MG63 (cell line): ENCODE data around the gene GOSR1. TPM values are rescaled to one million over a fixed set of nuclear protein-coding genes. Genes with fewer than 3 reads are reported as not detected.
"Not testable (repeated sequence)": the region's sequence is repeated elsewhere in the genome, so short reads cannot be mapped to it uniquely, and the experiment has no call there.

Experiments used
- DNase-seq: peaks from one replicate; pipeline ENCODE4 v3.0.0-alpha.2; 2020
- H3K27me3 ChIP-seq: fragments of 250-450 bp; sonication (Bioruptor Pico); 2 replicates; pipeline ENCODE4 v1.5.1; 2020; ENCODE audit warnings: mild to moderate bottlenecking, moderate library complexity
- H3K36me3 ChIP-seq: fragments of 250-450 bp; sonication (Bioruptor Pico); 2 replicates; pipeline ENCODE4 v1.5.1; 2020; ENCODE audit warnings: mild to moderate bottlenecking, moderate library complexity
- H3K4me3 ChIP-seq: fragments of 250-450 bp; sonication (Bioruptor Pico); 2 replicates; pipeline ENCODE4 v1.5.1; 2020; ENCODE audit warnings: mild to moderate bottlenecking, moderate library complexity
- H3K9me3 ChIP-seq: fragments of 250-450 bp; sonication (Bioruptor Pico); 2 replicates; pipeline ENCODE4 v1.5.1; 2020; ENCODE audit warnings: mild to moderate bottlenecking, moderate library complexity
- total RNA-seq: library from RNA; depleted of rRNA; stranded (reverse); fragments of >200 nt; shearing (Covaris generic); gene quantifications from 2 replicates; pipeline ENCODE4 v1.2.3, GENCODE V29; 2014; ENCODE audit warnings: low replicate concordance; rRNA removed

Gene GOSR1
- 33.5 and 61.0 TPM in 2 replicates for total RNA-seq

DNA sequence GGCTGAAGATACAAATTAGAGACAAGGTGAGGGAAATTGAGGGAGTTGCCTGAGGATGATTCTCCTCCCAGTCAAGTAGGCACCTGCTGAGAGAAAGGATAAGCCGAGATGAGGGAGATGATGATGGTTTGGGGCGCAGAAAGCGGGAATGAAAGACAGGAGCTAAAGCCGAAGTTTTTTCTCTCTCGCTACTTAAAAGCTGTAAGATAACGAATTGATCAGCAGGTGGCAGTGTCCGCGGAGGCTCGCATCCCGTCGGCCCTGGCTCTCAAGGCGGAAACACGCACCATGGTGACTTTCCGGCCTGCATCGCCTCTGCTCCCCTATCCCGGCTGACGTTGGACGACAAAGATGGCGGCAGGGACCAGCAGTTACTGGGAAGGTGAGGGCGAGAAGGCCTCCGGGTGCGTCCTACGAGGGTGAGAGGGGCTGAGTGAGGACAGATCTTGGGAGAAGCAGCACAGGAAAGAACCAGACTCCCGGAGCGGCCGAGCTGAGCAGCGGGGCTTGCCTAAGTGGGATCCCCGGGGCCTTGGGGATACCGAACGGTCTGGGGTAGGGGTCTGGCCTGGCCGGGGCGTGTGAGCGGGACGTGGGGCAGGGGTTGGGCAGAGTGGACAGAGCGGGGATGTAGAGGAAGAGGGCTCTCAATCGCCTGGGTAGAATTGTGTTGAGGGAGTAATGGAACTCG, at the start of gene GOSR1:
GOSR1 (plus strand) TSS at position 326 of the 691 bp plus-strand sequence; CDS start at position 352, 26 bp downstream.
- Histone ChIP-seq H3K36me3 (peaks cover 35% of the 10 kb centered on the region), H3K27me3 (no peaks in the 10 kb centered on the region), H3K9me3 (no peaks in the 10 kb centered on the region), H3K4me3 (peak within 1 kb of the TSS; percentile 90)
- DNase-seq = peak; percentile 94

DNA sequence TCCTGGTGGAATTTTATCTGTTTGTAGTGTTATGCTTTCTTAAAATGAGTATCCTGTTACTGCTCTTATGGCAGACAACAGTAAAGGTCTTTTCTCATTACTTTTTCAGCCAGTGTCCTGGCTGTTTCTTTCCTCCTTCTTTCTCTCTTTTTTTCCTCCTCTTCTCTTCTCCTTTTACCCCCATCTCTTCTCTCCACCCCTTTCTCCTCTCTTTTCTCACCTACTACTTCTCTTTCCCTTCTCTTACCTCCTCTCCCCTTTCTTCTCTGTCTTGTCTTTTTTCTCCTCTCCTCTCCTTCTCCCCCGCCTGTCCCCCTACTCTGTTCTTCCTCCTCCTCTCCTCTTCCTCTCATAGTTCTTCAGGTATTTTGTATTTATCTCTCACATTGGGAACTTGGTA, 49.6 kb upstream of the GOSR1 start:
- Histone ChIP-seq H3K4me3 (no peak overlapping the region), H3K36me3 (peaks cover 24% of the 10 kb centered on the region), H3K27me3 (no peaks in the 10 kb centered on the region), H3K9me3 (no peaks in the 10 kb centered on the region)
- DNase-seq = no peak

GRCh38 chr17:30429155-30429554, 48.1 kb upstream of the GOSR1 start:
- no peak overlapping the region for H3K4me3 ChIP-seq
- DNase-seq = peak; percentile 33

GRCh38 chr17:30433514-30433913, 43.7 kb upstream of the GOSR1 start:
- Histone ChIP-seq H3K9me3 (no peaks in the 10 kb centered on the region; the same call in 1 of the 2 replicates), H3K36me3 (peaks cover 35% of the 10 kb centered on the region), H3K27me3 (no peaks in the 10 kb centered on the region), H3K4me3 (no peak overlapping the region)
- peak; percentile 71 for DNase-seq

More at GRCh38 chr17:30429155-30429554, 48.1 kb upstream of the GOSR1 start:
- Histone ChIP-seq H3K9me3 (no peaks in the 10 kb centered on the region; the same call in 1 of the 2 replicates), H3K36me3 (peaks cover 22% of the 10 kb centered on the region), H3K27me3 (no peaks in the 10 kb centered on the region)

- DNase-seq = no peak
- Histone ChIP-seq H3K27me3 (no peaks in the 10 kb centered on the region), H3K4me3 (no peak overlapping the region), H3K9me3 (no peaks in the 10 kb centered on the region; the same call in 1 of the 2 replicates), H3K36me3 (peaks cover 33% of the 10 kb centered on the region)
Measured at GRCh38 chr17:30436729-30437128, 40.5 kb upstream of the GOSR1 start.

DNA sequence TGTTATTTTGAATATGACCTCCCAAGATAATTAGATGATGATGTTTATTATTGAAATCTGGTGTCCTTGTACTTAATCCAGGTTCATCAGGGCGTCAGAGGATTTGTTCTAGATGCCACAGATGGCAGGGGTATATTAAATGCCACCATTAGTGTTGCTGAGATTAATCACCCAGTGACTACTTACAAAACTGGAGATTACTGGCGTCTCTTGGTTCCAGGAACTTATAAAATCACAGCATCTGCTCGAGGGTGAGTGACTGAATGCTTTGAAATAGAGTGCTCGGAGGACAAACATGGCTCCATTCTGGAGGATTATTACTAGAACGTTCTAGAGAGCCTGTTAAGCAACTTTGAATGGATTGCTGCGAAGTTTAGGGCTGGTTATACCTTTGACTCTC, 33.5 kb upstream of the GOSR1 start:
- Histone ChIP-seq H3K27me3 (no peaks in the 10 kb centered on the region), H3K36me3 (peaks cover 6% of the 10 kb centered on the region), H3K4me3 (no peak overlapping the region), H3K9me3 (no peaks in the 10 kb centered on the region)
- no peak for DNase-seq

DNA sequence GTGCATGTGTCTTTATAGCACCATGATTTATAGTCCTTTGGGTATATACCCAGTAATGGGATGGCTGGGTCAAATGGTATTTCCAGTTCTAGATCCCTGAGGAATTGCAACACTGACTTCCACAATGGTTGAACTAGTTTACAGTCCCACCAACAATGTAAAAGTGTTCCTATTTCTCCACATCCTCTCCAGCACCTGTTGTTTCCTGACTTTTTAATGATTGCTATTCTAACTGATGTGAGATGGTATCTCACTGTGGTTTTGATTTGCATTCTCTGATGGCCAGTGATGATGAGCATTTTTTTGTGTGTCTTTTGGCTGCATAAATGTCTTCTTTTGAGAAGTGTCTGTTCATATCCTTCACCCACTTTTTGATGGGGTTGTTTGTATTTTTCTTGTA, 30.6 kb upstream of the GOSR1 start:
- H3K4me3 ChIP-seq, H3K36me3 ChIP-seq, H3K27me3 ChIP-seq, H3K9me3 ChIP-seq, DNase-seq: not testable (repeated sequence)

- Histone ChIP-seq H3K4me3 (no peak overlapping the region), H3K9me3 (no peaks in the 10 kb centered on the region), H3K27me3 (no peaks in the 10 kb centered on the region), H3K36me3 (peaks cover 17% of the 10 kb centered on the region)
- DNase-seq = no peak
Measured at GRCh38 chr17:30449480-30449879, 27.7 kb upstream of the GOSR1 start.

GRCh38 chr17:30450125-30451027, 26.8 kb upstream of the GOSR1 start:
- DNase-seq = no peak
- no peaks in the 10 kb centered on the region for H3K9me3 ChIP-seq

GRCh38 chr17:30454635-30455034, 22.6 kb upstream of the GOSR1 start:
- Histone ChIP-seq H3K9me3 (no peaks in the 10 kb centered on the region), H3K4me3 (no peak overlapping the region), H3K36me3 (peaks cover 15% of the 10 kb centered on the region), H3K27me3 (no peaks in the 10 kb centered on the region)
- DNase-seq = no peak

More at GRCh38 chr17:30450125-30451027, 26.8 kb upstream of the GOSR1 start:
- Histone ChIP-seq H3K4me3 (no peak overlapping the region), H3K27me3 (no peaks in the 10 kb centered on the region), H3K36me3 (peaks cover 17% of the 10 kb centered on the region)

DNA sequence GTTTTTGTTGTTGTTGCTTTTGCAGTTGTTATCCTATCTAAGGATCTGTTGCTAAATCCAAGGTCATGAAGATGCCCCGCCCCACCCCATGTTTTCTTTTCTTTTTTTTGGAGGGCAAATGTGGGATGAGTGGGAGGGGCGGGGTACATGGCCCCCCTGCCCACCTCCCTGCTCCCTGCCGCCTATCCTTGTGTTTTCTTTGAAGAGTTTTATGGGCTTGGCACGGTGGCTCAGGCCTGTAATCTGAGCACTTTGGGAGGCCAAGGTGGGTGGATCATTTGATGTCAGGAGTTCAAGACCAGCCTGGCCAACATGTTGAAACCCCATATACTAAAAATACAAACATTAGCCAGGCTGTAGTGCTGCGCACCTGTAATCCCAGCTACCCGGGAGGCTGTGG, 18.8 kb upstream of the GOSR1 start:
- Histone ChIP-seq H3K27me3 (no peaks in the 10 kb centered on the region), H3K4me3 (no peak overlapping the region), H3K9me3 (no peaks in the 10 kb centered on the region), H3K36me3 (peaks cover 15% of the 10 kb centered on the region)
- DNase-seq = no peak

GRCh38 chr17:30458797-30459413, 18.3 kb upstream of the GOSR1 start:
- not testable (repeated sequence) for H3K27me3 ChIP-seq, H3K4me3 ChIP-seq, H3K9me3 ChIP-seq, DNase-seq
- H3K36me3 ChIP-seq = peaks cover 14% of the 10 kb centered on the region

DNA sequence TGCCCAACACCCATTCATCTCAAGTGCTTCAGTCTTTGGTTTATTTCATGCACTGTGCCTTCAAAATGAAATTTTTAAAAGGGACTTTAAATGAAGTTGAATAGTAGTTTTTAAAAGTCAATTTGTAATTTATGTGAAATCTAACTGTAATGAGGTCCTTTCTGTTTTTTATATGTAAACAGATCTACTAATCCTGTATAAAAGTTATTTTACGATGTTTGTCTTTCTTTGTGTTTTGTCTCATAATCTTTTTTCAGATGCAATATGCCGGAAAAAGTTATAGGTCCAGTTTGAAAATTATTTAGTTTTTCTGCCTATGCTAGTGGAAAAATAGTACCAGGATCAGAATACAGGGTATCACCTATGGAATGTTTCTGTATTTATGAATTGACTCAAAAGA, 8.7 kb upstream of the GOSR1 start:
- H3K9me3 ChIP-seq = no peaks in the 10 kb centered on the region
- H3K4me3 ChIP-seq = no peak overlapping the region
- peaks cover under 1% of the 10 kb centered on the region; the same call in 1 of the 2 replicates for H3K36me3 ChIP-seq
- DNase-seq = no peak
- no peaks in the 10 kb centered on the region for H3K27me3 ChIP-seq

DNA sequence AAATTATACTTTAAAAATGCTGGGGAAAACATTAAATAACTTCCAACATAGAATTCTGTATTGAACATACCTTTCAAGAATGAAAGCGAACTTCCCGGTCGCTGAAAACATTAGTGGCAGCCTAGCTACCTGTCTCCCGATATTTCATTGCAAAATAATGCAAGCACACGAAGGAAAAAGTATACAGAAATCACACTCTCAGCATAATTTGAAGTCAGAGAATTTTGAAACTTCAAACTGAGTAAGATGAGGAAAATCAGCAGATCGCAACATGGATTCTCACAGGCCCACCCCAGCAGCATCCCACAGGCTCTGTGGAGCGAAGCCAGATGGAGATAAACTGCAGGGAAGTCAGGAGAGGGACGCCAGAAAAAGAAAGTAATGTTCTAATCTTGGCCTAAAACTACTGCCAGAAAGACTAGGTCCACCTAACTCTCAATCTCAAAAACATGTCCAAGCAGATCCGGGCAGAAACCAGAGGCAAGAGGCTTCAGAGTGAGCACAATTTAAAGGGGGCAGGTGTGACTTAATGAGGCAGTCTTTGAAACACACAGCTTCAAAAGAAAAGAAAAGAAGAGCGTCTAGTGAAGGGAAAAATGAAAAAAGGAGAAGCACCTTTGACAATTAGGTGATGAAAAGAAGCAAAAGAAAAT, 4.8 kb upstream of the GOSR1 start:
- H3K9me3 ChIP-seq = no peaks in the 10 kb centered on the region
- DNase-seq = no peak
- H3K27me3 ChIP-seq = no peaks in the 10 kb centered on the region
- peaks cover 1% of the 10 kb centered on the region; the same call in 1 of the 2 replicates for H3K36me3 ChIP-seq
- no peak overlapping the region for H3K4me3 ChIP-seq

- Histone ChIP-seq H3K4me3 (no peak overlapping the region), H3K27me3 (no peaks in the 10 kb centered on the region), H3K36me3 (peaks cover 17% of the 10 kb centered on the region), H3K9me3 (no peaks in the 10 kb centered on the region)
- no peak for DNase-seq
Measured at GRCh38 chr17:30475206-30475605, 2.0 kb upstream of the GOSR1 start.

DNA sequence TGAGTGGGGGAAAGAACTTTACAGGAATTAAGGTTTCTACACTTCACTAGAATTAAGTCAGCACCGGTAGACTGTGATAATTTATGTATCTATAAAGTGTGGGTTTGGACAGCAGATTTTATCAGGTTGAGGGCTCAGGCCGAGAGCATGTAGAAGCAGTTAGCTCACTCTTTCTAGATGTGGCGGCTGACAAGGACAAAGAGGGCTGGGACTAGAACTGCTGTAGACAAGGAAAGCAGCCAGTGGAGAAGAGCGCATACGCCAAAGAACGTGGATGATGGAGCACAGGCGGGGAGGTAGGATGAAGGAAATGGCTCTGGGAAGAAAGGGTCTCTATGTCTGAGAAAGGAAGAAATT, 504 bp upstream of the GOSR1 start:
- H3K27me3 ChIP-seq = no peaks in the 10 kb centered on the region
- H3K4me3 ChIP-seq = peak overlapping the region; percentile 90
- H3K36me3 ChIP-seq = peaks cover 30% of the 10 kb centered on the region
- no peaks in the 10 kb centered on the region for H3K9me3 ChIP-seq
- DNase-seq = no peak

- Histone ChIP-seq H3K36me3 (peaks cover 40% of the 10 kb centered on the region), H3K9me3 (no peaks in the 10 kb centered on the region), H3K27me3 (no peaks in the 10 kb centered on the region), H3K4me3 (peak overlapping the region; percentile 90)
- DNase-seq = no peak
Measured at GRCh38 chr17:30477774-30478115, 537 bp downstream of the GOSR1 start.
